ENCODE measurements around the gene SRGAP3. TPM values are rescaled to one million over a fixed set of nuclear protein-coding genes. Genes with fewer than 3 reads are reported as not detected.

The SRGAP3 gene
- total RNA-seq, 2 experiments from 2014 or later, result 2.8 to 3.2 TPM

DNA sequence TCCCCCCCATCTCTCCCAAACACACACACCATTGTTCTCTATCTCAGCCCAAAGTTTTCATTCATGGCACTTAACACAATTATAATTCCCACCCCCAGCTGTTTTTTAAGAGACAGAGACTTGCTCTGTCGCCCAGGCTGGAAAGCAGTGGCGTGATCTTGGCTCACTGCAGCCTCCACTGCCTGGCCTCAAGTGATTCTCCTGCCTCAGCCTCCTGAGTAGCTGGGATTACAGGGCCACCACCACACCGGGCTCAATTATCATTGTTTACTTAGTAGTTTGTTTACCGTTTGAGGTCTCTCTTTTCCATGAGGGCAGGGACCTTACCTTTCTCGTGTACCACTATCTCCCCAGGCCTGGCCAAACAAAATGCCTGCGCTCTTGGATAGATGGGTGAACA lies 206.4 kb downstream of the SRGAP3 start:
- Mint-ChIP-seq H3K27me3 (no peaks in the 10 kb centered on the region), H3K4me1 (no peaks in the 10 kb centered on the region), H3K4me3 (no peak overlapping the region), H3K36me3 (no peaks in the 10 kb centered on the region), H3K27ac (no peak overlapping the region), H3K9me3 (ENCODE audit: low read depth) (no peaks in the 10 kb centered on the region)
- ATAC-seq, result no peak
- DNase-seq, result no peak
- CTCF ChIA-PET, result no interaction called here

DNA sequence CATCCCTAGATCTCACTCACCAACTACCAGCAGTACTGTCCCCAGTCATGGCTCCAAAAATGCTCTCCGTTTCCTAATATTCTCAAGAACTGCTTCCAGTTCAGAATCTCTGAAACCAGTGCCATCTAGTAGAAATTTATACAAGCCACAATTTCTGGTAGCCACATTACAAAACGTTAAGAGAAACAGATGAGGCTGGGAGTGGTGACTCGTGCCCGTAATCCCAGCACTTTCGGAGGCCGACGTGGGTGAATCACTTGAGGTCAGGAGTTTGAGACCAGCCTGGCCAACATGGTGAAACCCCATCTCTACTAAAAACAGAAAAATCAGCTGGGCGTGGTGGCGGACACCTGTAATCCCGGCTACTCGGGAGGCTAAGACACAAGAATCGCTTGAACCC lies 207.8 kb downstream of the SRGAP3 start:
- no peaks in the 10 kb centered on the region for H3K9me3 Mint-ChIP-seq (ENCODE audit: low read depth)
- H3K4me1 Mint-ChIP-seq, result no peaks in the 10 kb centered on the region
- no peaks in the 10 kb centered on the region for H3K36me3 Mint-ChIP-seq
- no peak overlapping the region for H3K4me3 Mint-ChIP-seq
- H3K27me3 Mint-ChIP-seq, result no peaks in the 10 kb centered on the region
- CTCF ChIA-PET, result no interaction called here
- DNase-seq (no peak), ATAC-seq (no peak)
- H3K27ac Mint-ChIP-seq, result no peak overlapping the region

DNA sequence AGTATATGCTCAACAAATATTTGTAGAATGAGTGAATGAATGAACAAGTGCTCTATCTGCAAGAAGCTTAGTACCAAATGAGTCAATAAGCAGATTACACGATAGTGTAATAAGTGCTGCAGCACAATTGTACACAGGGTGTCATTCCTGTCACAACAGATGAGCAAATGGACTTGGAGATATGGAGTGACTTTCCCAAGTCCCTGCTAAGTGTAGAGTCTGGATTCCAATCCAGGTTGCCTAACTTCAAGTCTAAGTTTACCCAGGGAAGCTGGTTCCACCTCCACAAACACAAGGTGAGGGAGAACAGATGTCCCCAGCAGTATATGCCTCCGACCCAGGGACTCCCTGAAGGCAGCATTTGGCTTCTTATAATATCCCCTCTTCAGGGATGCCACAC lies 208.4 kb downstream of the SRGAP3 start:
- Mint-ChIP-seq H3K27me3 (no peaks in the 10 kb centered on the region), H3K4me3 (no peak overlapping the region), H3K27ac (no peak overlapping the region), H3K36me3 (no peaks in the 10 kb centered on the region), H3K9me3 (ENCODE audit: low read depth) (no peaks in the 10 kb centered on the region), H3K4me1 (no peaks in the 10 kb centered on the region)
- DNase-seq, result no peak
- CTCF ChIA-PET, result interaction anchor here (0.9 kb wide), 1 partner anchor 53 kb away, joined by 3 read pairs; no protein-coding TSS in a partner anchor
- no peak for ATAC-seq

DNA sequence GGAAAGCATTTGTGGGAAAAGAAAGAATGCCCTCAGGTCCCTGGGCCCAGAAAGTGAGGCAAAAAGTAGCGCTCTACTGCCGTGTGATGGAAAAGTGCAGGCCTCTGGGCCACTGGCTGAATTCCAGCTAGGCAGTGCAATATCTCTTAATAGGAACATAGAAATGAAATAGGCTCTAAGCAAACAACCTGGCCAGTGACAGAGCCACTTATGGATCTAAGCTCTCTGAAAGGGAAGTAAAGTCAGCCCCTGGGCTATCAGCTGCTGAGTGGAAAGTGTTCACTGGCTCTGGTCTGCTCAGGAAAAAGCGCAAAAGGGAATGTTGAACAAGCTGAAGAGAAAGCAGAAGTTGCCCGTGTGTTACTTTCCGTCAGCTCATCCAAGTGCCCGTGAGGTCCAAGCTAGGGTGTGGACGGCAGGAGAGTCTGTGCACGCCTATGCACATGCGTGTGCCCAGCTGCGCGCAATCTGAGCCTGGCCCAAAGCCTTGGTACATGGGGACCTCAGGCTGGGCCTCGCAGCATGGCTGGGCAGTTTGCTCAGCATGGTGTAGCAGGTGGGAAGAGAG lies 212.2 kb downstream of the SRGAP3 start:
- H3K36me3 Mint-ChIP-seq, result no peaks in the 10 kb centered on the region
- H3K9me3 Mint-ChIP-seq (ENCODE audit: low read depth), result no peaks in the 10 kb centered on the region
- CTCF ChIA-PET, result no interaction called here
- H3K27me3 Mint-ChIP-seq, result peaks cover 3% of the 10 kb centered on the region
- no peak for DNase-seq
- no peak overlapping the region for H3K4me3 Mint-ChIP-seq
- H3K27ac Mint-ChIP-seq, result no peak overlapping the region
- H3K4me1 Mint-ChIP-seq, result peaks cover 2% of the 10 kb centered on the region
- no peak for ATAC-seq

DNA sequence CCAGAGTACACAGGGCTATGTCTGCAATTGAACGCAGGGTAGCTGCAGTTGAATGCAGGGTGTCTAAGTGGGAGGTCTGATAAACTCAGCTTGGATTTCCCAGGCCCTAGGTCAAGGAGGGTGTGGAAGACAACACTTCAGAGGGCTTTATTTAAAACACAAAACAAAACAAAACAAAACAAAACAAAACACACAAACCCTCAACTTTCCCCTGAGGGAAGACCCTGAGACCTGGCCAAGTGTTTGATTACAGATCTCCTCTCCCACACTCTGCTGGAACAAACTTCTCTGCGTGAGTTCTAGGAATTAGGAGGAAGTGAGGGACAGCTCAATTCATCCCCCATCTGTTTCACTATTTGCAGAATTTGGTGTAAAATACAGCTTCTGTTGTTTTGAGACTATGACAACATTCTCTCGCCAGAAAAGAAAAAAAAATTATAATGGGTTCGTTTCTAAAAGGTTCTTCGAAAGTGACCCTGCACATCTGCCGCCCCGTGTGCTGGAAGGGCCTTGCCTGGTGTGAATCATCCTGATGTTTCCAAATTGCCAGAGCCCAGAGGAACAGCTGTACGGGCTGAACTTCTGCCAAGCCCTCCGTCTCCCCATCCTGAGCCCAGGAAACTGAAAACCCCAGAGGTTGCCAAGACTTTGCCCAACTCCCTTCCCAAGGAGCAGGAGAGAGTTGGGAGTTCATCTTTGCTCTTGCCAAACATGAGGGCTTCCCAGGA lies 212.9 kb downstream of the SRGAP3 start:
- H3K4me3 Mint-ChIP-seq, result no peak overlapping the region
- peaks cover 5% of the 10 kb centered on the region for H3K27me3 Mint-ChIP-seq
- CTCF ChIA-PET, result no interaction called here
- H3K36me3 Mint-ChIP-seq, result no peaks in the 10 kb centered on the region
- DNase-seq (no peak), ATAC-seq (no peak)
- peaks cover 2% of the 10 kb centered on the region for H3K4me1 Mint-ChIP-seq
- no peaks in the 10 kb centered on the region for H3K9me3 Mint-ChIP-seq (ENCODE audit: low read depth)
- no peak overlapping the region for H3K27ac Mint-ChIP-seq

DNA sequence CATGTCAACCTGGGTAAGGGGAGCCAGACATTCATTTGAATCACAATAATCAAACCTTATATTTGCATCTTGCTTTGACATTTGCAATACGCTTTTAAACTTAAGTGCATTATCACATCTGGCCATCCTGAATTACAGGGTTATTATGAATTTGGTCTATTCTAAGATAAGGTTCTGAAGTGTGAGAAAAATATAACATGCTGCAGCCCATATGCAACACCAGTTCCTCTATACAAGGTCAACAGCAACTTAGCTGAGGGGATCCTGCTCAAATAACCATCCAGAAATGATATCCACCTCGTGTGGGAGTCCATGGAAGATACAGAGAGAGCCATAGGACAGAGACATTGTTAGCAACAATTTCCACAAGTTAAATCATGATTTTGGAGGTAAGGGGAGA lies 213.5 kb downstream of the SRGAP3 start:
- peaks cover 10% of the 10 kb centered on the region for H3K27me3 Mint-ChIP-seq
- no peaks in the 10 kb centered on the region for H3K36me3 Mint-ChIP-seq
- DNase-seq, result no peak
- H3K27ac Mint-ChIP-seq, result no peak overlapping the region
- no peak overlapping the region for H3K4me3 Mint-ChIP-seq
- no peak for ATAC-seq
- H3K9me3 Mint-ChIP-seq (ENCODE audit: low read depth), result no peaks in the 10 kb centered on the region
- peaks cover 2% of the 10 kb centered on the region for H3K4me1 Mint-ChIP-seq
- CTCF ChIA-PET, result no interaction called here

- Mint-ChIP-seq H3K4me1 (peaks cover 2% of the 10 kb centered on the region), H3K27ac (no peak overlapping the region), H3K4me3 (no peak overlapping the region), H3K9me3 (ENCODE audit: low read depth) (no peaks in the 10 kb centered on the region), H3K36me3 (no peaks in the 10 kb centered on the region), H3K27me3 (peaks cover 14% of the 10 kb centered on the region)
- CTCF ChIA-PET, result interaction anchor here (1.0 kb wide), 1 partner anchor 214 kb away, joined by 3 read pairs; the partner anchor contains the start of gene SRGAP3
- DNase-seq (no peak), ATAC-seq (no peak)
Observed at GRCh38 chr3:9035473-9035872, 214.0 kb downstream of the SRGAP3 start.

DNA sequence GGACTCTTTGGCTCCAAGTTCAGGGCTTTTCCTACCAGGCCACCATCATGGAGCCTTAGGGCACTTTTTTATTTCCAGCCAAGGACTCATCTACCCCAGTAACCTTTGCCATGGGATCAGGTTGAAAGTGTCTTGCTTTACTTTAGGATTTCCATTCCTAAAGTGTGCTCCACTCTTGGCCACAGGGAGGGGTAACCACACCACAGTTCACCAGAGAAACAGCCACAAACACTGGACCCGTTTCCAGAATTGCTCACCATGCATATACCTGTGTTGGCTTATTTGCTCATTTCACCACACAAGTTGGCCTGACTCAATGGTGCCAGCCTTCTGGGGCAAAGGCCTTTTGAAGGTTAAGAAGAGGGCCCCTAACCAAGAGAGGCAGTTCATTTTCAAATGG lies 215.6 kb downstream of the SRGAP3 start:
- peaks cover 14% of the 10 kb centered on the region for H3K27me3 Mint-ChIP-seq
- H3K4me1 Mint-ChIP-seq, result peaks cover 2% of the 10 kb centered on the region
- ATAC-seq, result no peak
- H3K9me3 Mint-ChIP-seq (ENCODE audit: low read depth), result no peaks in the 10 kb centered on the region
- no peak for DNase-seq
- H3K27ac Mint-ChIP-seq, result no peak overlapping the region
- CTCF ChIA-PET, result no interaction called here
- no peaks in the 10 kb centered on the region for H3K36me3 Mint-ChIP-seq
- H3K4me3 Mint-ChIP-seq, result no peak overlapping the region

GRCh38 chr3:9032231-9032777 lies 217.1 kb downstream of the SRGAP3 start:
- Mint-ChIP-seq H3K4me3 (no peak overlapping the region), H3K4me1 (peaks cover 2% of the 10 kb centered on the region), H3K36me3 (no peaks in the 10 kb centered on the region), H3K9me3 (ENCODE audit: low read depth) (no peaks in the 10 kb centered on the region), H3K27ac (no peak overlapping the region), H3K27me3 (peaks cover 17% of the 10 kb centered on the region)
- ATAC-seq (no peak), DNase-seq (no peak)
- CTCF ChIA-PET, result interaction anchor here (1.5 kb wide), 1 partner anchor 272 kb away, joined by 3 read pairs; no protein-coding TSS in a partner anchor

- no peak for ATAC-seq
- Mint-ChIP-seq H3K27me3 (peaks cover 17% of the 10 kb centered on the region), H3K9me3 (ENCODE audit: low read depth) (no peaks in the 10 kb centered on the region), H3K27ac (no peak overlapping the region), H3K4me1 (no peaks in the 10 kb centered on the region), H3K4me3 (no peak overlapping the region), H3K36me3 (no peaks in the 10 kb centered on the region)
- CTCF ChIA-PET, result no interaction called here
- DNase-seq, result no peak
Observed at GRCh38 chr3:9030034-9030433, 219.4 kb downstream of the SRGAP3 start.

DNA sequence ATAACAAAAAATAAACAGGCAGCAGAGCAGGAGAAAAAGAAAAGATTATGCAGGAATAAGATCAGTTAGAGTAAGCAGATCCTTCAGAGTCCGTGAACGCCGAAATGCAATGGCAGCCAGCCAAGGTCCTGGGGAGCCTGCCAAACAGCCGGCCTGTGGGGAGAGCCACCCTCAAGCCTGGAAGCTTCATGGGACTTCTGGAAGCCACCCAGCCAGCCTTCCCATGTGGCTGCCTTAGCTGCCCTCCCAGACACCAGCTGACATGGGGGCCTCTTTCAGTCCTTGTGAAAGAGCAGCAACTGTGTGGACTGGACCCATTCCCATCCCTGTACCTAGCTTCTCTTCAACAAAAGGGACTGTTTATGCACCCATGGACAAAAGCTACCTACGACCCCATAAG lies 221.3 kb downstream of the SRGAP3 start:
- H3K27me3 Mint-ChIP-seq, result peaks cover 17% of the 10 kb centered on the region
- CTCF ChIA-PET, result interaction anchor here (1.0 to 1.4 kb wide), 2 partner anchors 13 to 22 kb away, joined by 4 to 5 read pairs; no protein-coding TSS in a partner anchor
- no peaks in the 10 kb centered on the region for H3K36me3 Mint-ChIP-seq
- H3K4me3 Mint-ChIP-seq, result no peak overlapping the region
- H3K9me3 Mint-ChIP-seq (ENCODE audit: low read depth), result no peaks in the 10 kb centered on the region
- no peak overlapping the region for H3K27ac Mint-ChIP-seq
- ATAC-seq, result no peak
- DNase-seq, result no peak
- H3K4me1 Mint-ChIP-seq, result no peaks in the 10 kb centered on the region

GRCh38 chr3:9026320-9027045 lies 223.0 kb downstream of the SRGAP3 start:
- H3K4me1 Mint-ChIP-seq, result no peaks in the 10 kb centered on the region
- DNase-seq (no peak), ATAC-seq (no peak)
- no peak overlapping the region for H3K4me3 Mint-ChIP-seq
- H3K27ac Mint-ChIP-seq, result no peak overlapping the region
- no peaks in the 10 kb centered on the region for H3K36me3 Mint-ChIP-seq
- no peaks in the 10 kb centered on the region for H3K9me3 Mint-ChIP-seq (ENCODE audit: low read depth)
- H3K27me3 Mint-ChIP-seq, result peaks cover 11% of the 10 kb centered on the region
- CTCF ChIA-PET, result interaction anchor here (0.9 to 1.2 kb wide), 2 partner anchors 12 to 223 kb away, joined by 3 to 6 read pairs; partner anchors contain the start of gene SRGAP3

DNA sequence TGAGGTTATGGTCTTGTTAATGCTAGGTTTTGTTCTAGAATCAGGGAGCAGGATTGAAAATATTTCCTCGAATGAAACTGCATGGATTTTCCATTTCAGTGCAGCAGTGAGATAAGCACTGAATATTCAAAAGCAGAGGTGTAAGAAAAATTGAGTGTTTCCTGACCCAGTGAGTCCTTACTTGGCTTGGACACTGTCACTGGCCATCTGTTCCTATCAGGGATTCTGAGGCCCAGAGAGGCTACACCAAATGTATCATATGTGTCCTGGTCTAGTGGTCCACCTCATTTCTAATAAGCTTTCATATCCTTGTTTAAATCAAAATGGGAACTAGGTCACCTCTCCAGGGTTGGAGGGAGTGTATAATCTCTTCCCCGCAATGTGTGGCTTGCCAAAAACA lies 225.1 kb downstream of the SRGAP3 start:
- Mint-ChIP-seq H3K9me3 (ENCODE audit: low read depth) (no peaks in the 10 kb centered on the region), H3K4me1 (no peaks in the 10 kb centered on the region), H3K36me3 (no peaks in the 10 kb centered on the region), H3K4me3 (no peak overlapping the region), H3K27ac (no peak overlapping the region), H3K27me3 (peaks cover 3% of the 10 kb centered on the region)
- ATAC-seq (no peak), DNase-seq (no peak)
- CTCF ChIA-PET, result no interaction called here

DNA sequence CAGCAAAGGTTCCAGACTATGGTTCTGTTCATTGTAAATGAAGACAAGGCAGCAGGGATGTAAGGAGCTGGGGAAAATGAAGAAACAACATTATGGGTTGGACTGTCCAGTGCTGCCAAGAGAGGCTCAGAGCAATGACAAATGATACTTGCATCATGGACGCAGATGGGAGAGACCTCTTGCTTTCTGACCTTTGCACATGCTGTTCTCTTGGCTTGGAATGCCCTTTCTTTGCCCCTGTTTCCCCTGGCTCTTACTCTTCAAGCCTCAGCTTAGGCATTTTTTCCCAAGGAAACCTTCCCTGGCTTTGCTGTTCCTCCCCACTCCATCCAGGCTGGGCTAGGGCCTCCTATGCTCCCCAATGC lies 226.2 kb downstream of the SRGAP3 start:
- peaks cover 3% of the 10 kb centered on the region for H3K27me3 Mint-ChIP-seq
- H3K9me3 Mint-ChIP-seq (ENCODE audit: low read depth), result no peaks in the 10 kb centered on the region
- H3K4me3 Mint-ChIP-seq, result no peak overlapping the region
- H3K36me3 Mint-ChIP-seq, result no peaks in the 10 kb centered on the region
- CTCF ChIA-PET, result no interaction called here
- H3K27ac Mint-ChIP-seq, result no peak overlapping the region
- H3K4me1 Mint-ChIP-seq, result no peaks in the 10 kb centered on the region
- ATAC-seq (no peak), DNase-seq (no peak)
